ENCODE measurements around the gene SLC6A9. TPM values are rescaled to one million over a fixed set of nuclear protein-coding genes. Genes with fewer than 3 reads are reported as not detected.

The SLC6A9 gene
- total RNA-seq, 1 donor from 2014 or later, result 5.6 TPM

DNA sequence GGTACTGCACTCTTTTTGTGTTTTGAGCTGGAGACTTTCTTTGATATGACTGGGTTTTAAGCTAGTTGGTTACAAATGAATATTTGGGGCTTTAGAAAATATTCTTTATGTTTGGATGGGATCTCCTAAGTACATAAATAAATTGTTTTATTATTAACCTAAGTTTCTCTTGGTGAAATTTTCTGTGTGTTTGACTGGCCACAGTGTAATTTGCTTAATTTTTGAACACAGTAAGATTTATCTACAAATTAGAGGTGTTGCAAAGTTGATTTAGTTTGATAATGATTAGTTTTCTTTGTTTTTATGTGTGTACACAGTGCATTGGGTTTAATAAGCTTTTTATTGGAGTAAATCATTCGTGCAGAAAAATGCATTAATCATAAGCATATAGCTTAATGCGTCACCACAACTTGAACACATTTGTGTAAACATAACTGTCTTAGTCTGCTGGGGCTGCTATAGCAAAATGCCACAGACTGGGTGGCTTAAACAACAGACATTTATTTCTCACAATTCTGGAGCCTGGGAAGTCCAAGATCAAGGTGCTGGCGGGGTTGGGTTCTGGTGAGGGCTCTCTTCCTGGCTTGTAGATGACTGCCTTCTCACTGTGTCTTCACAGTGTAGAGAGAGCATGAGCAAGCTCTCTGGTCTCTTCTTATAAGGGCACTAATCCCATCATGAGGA is 17.4 kb upstream of the SLC6A9 start:
- no peak for DNase-seq (ENCODE audit: low spot score)

DNA sequence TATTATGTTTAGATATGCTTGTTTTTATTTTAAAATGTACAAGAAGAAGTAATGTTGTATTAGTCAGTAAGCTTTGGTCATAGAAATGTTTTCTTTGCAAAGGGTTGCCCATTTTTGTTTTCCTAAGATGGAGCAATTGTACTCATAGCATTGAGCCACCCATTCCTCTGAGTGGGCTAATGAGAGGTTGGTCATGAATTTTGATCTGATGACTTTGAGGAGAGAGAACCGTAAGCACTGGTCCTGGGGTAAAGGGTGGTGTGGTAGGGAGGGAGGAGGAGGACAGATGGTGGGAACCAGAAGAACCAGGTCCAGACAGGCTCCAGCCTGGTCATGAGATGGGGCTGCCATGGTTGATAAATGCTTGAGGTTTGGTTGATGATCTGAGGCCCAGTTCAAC is 15.9 kb upstream of the SLC6A9 start:
- DNase-seq (ENCODE audit: low spot score), result no peak

DNA sequence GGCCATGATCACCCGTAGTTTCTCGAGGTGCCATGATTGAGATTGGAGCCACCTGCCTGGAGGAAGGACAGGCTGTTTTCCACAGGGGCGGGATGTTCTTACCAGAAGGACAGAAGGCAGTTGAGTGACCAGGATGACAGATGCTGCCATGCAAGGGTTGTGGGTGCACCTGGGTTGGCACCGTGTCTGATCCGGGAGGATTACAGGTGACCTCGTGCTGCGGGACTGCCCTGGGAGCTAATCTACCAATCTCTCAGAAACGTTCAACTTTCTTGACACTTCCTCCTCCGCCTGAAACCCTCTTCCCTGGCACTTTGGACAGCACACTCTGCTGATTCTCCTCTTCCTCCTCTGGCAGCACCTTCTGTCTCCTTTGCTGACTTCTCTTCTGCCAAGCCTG is 13.8 kb upstream of the SLC6A9 start:
- DNase-seq (ENCODE audit: low spot score), result no peak

DNA sequence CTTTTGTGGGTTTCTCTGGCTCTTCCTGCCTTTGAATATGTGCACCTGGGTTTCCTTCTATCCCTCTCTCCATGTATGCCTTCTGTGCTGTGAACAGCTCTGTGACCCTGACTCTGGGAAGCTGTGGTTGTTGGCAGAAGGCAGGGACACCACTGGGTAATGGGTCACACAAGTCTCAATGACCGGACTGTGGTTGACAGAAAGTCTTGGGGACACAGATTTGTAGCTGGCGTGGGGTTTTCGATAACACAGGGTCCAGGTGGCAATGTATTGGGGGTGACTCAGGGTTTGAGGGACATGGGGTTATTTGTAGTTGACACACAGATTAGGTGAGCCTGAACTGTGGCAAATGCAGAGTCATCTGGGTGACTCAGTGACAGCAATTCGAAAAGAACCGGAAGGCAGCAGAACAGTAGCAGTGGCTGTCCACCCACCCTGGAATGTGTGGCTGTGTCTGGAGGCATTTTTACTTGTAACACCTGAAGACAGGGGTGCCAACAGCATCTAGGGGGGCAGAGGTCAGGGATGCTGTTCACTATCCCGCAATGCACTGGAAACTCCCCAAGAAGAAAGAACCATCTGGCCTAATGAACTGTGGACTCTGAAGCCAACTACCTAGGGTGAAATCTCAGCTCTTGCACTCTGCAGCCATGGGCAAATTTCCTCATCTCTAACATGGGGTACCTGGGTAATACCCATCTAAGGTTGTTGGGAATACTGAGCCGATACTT is 13.0 kb upstream of the SLC6A9 start:
- DNase-seq (ENCODE audit: low spot score), result no peak

DNA sequence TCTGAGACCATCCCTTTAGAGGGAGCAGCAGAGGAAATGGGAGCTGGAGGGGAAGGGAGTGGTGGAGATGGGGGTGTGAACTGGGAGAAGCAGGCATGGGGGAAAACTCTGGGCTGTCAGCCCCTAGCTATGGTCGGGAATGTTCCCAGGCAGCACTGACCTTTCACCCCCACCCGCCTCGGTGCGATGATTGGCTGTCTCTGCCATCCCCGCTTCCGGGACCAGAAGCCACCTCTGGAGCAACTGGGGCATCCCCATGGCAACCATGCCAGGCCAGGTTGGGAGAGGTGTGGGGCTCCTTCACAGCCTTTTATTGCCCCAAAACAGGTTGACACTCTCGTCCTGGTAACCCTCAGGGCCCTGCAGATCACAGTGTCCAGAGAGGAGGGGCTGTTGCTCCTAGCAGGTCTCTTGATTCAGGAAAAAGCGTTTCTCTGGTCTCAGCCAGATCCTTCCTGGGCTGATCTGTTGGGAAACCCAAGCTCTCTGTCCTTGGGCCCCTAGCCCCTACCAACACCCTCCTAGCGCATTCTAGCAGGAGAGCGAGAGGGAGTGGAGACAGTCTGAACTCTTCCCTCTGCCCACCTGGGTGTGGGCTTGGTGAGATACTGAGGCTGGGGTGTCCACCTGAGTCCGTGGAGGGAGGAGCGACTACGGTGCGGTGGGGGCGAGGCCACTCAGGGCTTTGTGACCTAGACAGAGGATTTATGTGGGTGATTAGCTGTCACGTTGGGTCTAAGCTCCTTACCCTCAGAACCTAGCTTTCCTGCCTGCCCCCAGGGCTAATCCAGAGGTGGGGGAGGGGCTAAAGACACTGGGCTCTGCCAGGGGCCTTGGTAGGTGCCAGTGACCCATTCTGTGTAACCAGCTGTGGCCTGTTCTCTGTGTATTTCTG is 12.2 kb upstream of the SLC6A9 start:
- DNase-seq (ENCODE audit: low spot score), result no peak

DNA sequence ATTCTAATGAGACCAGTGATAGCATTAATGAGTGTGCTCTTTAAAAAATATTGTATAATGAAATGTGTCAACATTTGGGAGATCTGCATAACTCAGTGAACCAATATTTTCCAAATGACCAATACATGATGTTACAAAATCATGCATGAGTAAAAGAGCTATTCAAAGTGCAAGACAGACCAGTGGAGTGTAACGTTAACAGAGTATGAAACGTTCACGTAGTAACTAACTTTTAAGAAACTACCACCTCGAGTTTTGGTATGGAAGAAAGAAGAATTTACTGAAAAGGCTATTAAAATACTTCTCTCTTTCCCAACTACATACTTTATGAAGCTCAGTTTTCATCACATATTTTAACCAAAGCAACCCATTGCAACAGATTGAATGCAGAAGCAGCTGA is 9.6 kb upstream of the SLC6A9 start:
- no peak for DNase-seq (ENCODE audit: low spot score)

DNA sequence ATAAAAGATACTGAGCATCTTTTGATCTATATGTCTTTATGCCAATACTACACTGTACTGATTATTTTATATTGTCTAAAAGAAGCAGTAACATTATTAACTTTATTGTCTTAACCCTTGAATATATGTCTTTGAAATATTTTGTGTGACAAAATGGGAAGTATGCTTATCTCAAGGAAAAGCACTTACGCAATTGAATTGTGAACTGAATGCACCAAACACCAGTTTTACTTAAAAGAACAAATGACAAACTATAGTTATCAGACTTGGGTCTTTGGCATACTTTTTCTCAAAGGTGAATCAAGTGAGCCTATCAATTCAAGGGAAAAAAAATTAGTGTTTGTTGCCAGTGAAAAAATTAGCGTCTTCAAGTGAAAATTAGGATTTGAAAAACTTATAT is 9.2 kb upstream of the SLC6A9 start:
- DNase-seq (ENCODE audit: low spot score), result no peak

- no peak for DNase-seq (ENCODE audit: low spot score)
These were observed 7.8 kb upstream of the SLC6A9 start for GRCh38 chr1:44038876-44039657.

DNA sequence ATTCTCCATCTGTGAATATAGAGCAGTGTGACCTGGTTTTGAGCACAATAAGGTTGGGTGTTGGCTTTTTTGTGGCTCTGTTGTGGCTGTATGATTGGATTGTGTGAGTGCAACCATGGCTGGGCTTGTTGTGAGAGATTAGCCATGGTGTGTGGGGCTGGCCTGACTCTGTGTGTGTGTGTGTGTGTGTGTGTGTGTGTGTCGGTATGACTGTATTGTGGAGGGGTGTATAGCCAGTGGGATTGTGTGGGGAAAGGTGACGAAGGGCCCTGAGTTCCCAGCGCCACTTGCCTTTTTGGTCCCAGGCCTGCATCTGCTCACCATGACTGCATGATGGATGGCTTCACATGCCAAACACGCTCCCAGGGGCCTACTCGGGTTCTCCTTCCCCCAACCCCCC is 5.9 kb upstream of the SLC6A9 start:
- DNase-seq (ENCODE audit: low spot score), result no peak

GRCh38 chr1:44036409-44037139 is 5.3 kb upstream of the SLC6A9 start:
- peak; percentile 65 for DNase-seq (ENCODE audit: low spot score)

GRCh38 chr1:44035726-44036408 is 4.6 kb upstream of the SLC6A9 start:
- DNase-seq (ENCODE audit: low spot score), result no peak

DNA sequence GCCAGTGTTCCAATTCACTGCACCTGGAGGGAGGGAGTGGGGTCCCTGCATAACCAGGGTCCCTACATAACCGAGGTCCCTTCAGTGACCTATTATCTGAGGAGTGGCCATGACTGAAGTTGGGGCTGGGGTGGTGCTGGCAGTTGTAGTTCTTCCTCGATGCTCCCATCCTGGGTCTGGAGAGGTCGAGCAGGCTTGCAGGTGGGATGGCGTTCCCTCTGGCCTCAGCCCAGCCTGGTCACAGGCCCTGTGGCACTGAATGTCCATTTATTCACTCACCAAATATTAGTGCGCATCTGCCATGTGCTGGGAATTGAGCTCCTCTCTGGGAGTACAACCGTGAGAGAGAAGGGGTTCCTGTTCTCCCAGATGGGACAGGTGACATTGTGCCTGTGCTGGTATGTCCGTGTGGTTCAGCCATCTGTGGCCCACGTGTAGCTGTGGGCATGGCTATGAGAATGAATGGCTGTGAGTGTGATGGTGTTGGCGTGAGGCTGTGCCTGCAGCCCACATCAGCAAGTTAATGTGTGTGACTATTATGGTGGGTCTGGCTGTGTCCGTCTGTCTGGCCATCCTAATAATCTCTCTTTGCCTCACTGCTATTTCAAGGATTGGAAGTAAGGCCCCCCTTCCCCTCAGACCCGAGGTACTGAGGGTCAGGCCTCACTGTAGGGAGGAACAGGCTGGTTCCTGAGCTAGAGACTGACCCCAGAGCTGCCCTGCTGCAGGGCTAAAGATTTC is 3.9 kb upstream of the SLC6A9 start:
- DNase-seq (ENCODE audit: low spot score), result no peak

GRCh38 chr1:44034423-44034822 is 3.2 kb upstream of the SLC6A9 start:
- DNase-seq (ENCODE audit: low spot score), result no peak

GRCh38 chr1:44033756-44034155 is 2.5 kb upstream of the SLC6A9 start:
- DNase-seq (ENCODE audit: low spot score), result no peak

DNA sequence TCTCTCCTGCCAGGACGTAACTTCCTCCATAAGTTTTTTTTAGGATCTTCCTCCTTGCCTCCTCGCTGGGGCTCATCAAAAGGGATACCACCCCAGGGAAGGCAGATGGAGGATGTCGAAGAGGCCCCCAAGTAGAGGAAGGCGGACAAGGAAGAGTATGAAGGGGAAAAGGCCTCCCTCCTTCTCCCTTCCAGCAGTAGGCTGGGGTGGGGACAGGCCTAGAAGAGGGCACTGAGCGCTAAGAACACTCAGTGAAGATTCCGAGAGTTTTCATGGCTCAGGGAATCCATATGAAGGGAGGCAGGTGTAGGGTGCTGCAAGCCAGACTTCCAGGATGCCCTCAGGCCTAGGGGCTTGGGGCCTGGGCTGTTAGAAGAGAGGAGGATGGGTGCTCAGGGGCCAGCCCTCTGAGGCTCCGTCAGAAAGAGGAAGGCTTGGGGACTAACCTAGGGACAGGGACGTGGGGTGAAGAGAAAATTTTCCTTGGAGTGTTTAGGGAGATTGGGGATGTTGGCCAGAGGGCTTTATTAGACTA is 1.8 kb upstream of the SLC6A9 start:
- no peak for DNase-seq (ENCODE audit: low spot score)

DNA sequence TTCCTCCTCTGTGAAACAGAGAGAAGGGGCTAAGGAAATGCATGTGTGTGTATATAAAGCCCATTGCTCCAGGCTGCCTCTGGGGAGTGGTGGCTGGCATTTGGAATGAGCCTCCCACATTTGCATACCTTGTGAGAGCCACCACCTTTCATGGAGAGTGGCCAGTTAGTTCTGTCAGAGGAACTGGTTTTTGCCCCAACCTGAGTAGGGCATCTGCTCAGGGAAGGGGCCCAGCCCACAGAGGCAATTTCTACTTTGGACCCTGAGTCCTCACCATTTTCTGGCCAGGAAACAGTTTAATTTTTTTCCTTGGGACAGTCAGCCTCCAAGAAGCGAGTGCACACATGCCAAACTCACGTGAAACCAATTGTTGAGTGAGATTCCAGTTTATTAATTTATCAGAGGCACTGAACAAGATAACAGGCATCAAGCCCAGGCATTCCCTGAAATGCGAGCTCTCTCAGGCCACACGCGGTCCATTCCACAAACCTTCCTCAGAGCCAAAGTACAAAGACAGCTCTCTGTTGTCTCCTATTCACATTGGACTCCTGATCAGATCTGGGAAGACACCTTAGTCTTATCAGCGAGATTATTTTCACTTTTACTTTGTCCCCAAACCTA is 1.0 kb upstream of the SLC6A9 start:
- DNase-seq (ENCODE audit: low spot score), result no peak

DNA sequence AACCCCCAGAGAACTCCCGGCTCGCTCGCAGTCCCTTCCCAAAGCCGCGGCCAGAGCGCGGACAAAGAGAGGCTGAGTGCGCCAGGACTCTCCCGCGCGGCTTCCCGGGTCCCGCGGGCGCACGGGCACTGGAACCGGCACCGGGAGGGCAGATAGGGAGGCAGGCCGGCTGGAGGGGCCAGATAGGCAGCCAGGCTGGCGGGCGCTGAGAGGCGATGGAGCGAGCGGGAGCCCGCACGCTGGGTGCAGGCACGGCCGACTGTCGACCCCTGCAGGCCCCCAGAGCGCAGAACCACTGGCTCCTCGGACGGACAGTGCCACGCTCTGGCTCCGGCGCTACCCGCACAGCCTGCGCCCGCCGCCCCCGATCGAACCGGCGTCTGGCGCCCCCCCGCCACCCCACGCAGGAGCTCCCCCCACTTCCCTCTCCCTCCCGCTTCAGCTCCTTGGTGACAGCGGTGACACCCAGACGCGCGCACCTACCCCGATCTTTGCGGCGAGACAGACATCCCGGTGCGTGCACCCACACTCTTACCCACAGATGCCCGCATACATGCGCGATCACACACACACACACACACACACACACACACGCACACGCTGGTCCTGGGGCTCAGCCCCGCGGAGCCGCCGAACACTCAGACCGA is 534 bp downstream of the SLC6A9 start:
- no peak for DNase-seq (ENCODE audit: low spot score)

GRCh38 chr1:44029911-44030604 is 1.2 kb downstream of the SLC6A9 start:
- peak; percentile 87 for DNase-seq (ENCODE audit: low spot score)

Data from mucosa of gallbladder (tissue), 1 donor.